Stimulated activated CD8-positive, alpha-beta memory T cell treated with anti-CD3 and anti-CD28 coated beads, Interleukin-15, amount 100 ng/mL, for 48 hours (primary cell): ENCODE data around the gene KREMEN1.
"Not testable (repeated sequence)": the region's sequence is repeated elsewhere in the genome, so short reads cannot be mapped to it uniquely, and the experiment has no call there.

ENCODE experiments used
- DNase-seq, 2 donors: peaks; one replicate each; pipeline ENCODE4 v3.0.0-alpha.2; 2020; ENCODE audit warnings: low read depth in 2 of 2

The KREMEN1 gene

GRCh38 chr22:29106839-29107238 is 34.0 kb downstream of the KREMEN1 start:
- DNase-seq, result no peak

GRCh38 chr22:29108137-29108536 is 35.3 kb downstream of the KREMEN1 start:
- no peak for DNase-seq

GRCh38 chr22:29109822-29110221 is 37.0 kb downstream of the KREMEN1 start:
- no peak for DNase-seq

GRCh38 chr22:29110946-29111345 is 38.1 kb downstream of the KREMEN1 start:
- DNase-seq, result no peak

- no peak for DNase-seq
These were observed 39.3 kb downstream of the KREMEN1 start for GRCh38 chr22:29112121-29112520.

GRCh38 chr22:29112681-29113080 is 39.8 kb downstream of the KREMEN1 start:
- no peak for DNase-seq

GRCh38 chr22:29113319-29113718 is 40.5 kb downstream of the KREMEN1 start:
- DNase-seq, result no peak

GRCh38 chr22:29114392-29114791 is 41.6 kb downstream of the KREMEN1 start:
- no peak for DNase-seq

GRCh38 chr22:29115682-29116288 is 43.0 kb downstream of the KREMEN1 start:
- DNase-seq, result no peak

GRCh38 chr22:29116397-29117123 is 43.7 kb downstream of the KREMEN1 start:
- DNase-seq, result no peak

- no peak for DNase-seq
These were observed 45.1 kb downstream of the KREMEN1 start for GRCh38 chr22:29117799-29118477.

- DNase-seq, result not testable (repeated sequence)
These were observed 47.5 kb downstream of the KREMEN1 start for GRCh38 chr22:29120098-29120912.

- DNase-seq, result no peak
These were observed 48.3 kb downstream of the KREMEN1 start for GRCh38 chr22:29121124-29121523.

GRCh38 chr22:29122041-29122440 is 49.2 kb downstream of the KREMEN1 start:
- DNase-seq, result no peak

GRCh38 chr22:29124777-29125442 is 52.1 kb downstream of the KREMEN1 start:
- DNase-seq, result no peak

- DNase-seq, result no peak
These were observed 52.6 kb downstream of the KREMEN1 start for GRCh38 chr22:29125443-29125778.

- DNase-seq, result no peak
These were observed 53.0 kb downstream of the KREMEN1 start for GRCh38 chr22:29125844-29126243.

GRCh38 chr22:29126670-29127395 is 54.0 kb downstream of the KREMEN1 start:
- DNase-seq, result no peak

- DNase-seq, result no peak
These were observed 56.3 kb downstream of the KREMEN1 start for GRCh38 chr22:29128891-29129807.

- DNase-seq, result no peak
These were observed 56.9 kb downstream of the KREMEN1 start for GRCh38 chr22:29129808-29130140.
